HG03439 (cell line): ENCODE measurements around the gene ISG15.
"Not testable (repeated sequence)": the region's sequence is repeated elsewhere in the genome, so short reads cannot be mapped to it uniquely, and the experiment has no call there.

ENCODE experiments used
- ATAC-seq: cut with Tn5 transposase; IDR thresholded peaks from one replicate; pipeline ENCODE4 v1.9.1; 2021; ENCODE audit warnings: mild to moderate bottlenecking, moderate library complexity; ENCODE audit not compliant: unreplicated experiment

Gene ISG15

DNA sequence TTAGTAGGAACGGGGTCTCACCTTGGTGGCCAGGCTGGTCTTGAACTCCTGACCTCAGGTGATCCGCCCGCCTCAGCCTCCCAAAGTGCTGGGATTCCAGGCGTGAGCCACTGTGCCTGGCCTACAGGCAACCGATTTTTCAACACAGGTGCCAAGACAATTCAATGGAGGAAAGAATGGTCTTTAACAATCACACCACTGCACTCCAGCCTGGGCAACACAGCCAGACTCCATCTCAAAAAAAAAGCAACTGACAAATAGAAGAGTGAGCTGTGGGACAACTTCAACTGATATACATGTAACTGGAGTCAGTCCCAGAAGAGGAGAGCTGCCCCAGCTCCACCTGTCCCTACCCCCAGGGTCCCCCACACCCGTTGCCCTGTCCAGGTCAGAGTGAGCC, 18.8 kb upstream of the ISG15 start:
- ATAC-seq, result not testable (repeated sequence)

DNA sequence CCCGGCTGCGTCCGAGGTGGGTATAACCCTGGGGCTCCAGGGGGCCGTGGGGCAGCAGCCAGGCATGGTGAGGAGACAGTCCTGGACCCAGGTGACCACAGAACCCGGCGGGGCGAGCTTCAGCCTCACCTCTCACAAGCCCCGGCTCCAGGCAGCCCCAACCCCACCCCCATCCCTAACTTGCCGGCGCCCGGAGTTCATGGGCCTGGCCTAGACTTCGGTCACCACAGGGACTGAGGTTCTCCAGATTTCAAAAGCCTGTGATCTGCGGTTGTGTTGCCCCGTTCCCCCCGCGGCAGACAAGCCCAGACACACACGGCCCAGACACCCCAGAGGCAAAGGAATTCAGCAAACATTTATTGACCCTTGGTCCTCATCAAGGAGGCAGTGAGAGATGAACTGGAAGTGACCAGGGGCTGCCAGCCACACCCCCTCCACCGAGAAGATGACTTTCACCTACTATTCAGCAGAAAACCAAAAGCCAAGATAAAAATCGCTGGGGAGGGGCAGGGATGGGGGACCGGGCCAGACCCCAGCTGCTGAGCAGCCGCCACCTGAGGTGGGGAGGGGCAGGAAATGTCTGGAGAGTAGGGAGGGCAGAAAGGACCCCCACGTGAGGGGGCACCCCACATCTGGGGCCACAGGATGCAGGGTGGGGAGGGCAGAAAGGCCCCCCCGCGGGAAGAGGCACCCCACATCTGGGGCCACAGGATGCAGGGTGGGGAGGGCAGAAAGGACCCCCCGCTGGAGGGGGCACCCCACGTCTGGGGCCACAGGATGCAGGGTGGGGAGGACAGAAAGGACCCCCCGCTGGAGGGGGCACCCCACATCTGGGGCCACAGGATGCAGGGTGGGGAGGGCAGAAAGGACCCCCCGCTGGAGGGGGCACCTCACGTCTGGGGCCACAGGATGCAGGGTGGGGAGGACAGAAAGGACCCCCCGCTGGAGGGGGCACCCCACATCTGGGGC, 17.3 kb upstream of the ISG15 start:
- ATAC-seq, result no peak

GRCh38 chr1:996851-997712, 16.2 kb upstream of the ISG15 start:
- no peak for ATAC-seq

DNA sequence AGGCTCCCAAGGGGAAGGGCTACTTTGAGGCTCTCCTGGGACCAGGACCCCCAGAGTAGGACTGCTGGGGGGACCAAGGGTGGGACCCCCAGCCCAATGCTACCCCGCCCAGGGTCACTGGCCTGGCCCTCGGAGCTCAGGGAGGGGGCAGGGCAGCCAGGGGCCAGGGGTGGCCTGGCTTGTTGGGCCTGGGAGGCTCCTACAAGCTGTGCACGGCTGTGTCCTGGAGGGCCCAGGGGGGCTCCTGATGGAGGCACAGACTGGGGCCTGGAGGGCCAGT, 15.6 kb upstream of the ISG15 start:
- ATAC-seq, result no peak

- ATAC-seq, result no peak
These were observed 15.1 kb upstream of the ISG15 start for GRCh38 chr1:997993-998744.

DNA sequence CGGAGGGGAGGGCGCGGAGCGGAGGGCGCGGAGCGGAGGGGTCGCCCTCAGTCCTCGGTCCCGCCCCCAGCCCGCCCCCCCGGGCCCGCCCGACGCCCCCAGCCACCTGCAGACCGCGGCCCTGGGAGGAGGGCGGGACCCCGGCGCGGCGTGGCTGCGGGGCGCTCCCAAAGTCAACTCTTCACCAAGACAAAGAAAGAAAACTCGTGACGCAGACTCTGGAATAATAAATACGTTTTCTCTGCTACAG, 14.6 kb upstream of the ISG15 start:
- ATAC-seq, result no peak

GRCh38 chr1:998995-999724, 14.1 kb upstream of the ISG15 start:
- ATAC-seq, result no peak

DNA sequence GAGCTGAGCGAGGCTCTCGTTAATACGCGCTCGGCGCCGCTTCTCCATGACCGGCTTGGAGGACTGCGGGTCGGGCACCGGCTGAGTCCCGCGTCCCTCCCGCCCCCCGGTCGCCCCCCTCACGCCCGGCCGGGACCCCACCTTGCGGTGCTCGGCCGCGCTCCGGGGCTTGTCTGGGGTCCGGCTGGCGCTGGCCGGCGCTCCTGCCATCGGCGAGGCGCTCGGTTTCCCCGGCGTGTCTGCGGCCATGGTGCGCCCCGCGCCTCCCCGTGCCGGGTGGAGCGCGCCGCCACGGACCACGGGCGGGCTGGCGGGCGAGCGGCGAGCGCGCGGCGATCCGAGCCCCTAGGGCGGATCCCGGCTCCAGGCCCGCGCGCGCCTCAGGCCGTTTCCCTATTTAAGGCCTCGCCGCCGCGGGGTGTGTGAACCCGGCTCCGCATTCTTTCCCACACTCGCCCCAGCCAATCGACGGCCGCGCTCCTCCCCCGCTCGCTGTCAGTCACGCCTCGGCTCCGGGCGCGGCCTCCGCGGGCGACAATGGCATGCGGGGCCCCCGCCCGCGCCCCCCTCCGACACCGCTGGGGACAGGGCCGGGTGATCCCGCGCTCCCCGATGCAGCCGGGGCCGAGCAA, 13.5 kb upstream of the ISG15 start, which contains the start of gene HES4:
TSS of gene HES4 (minus strand) at position 373 of the 632 bp plus-strand sequence. CDS start at position 249, 124 bp downstream.
- ATAC-seq, result no peak

DNA sequence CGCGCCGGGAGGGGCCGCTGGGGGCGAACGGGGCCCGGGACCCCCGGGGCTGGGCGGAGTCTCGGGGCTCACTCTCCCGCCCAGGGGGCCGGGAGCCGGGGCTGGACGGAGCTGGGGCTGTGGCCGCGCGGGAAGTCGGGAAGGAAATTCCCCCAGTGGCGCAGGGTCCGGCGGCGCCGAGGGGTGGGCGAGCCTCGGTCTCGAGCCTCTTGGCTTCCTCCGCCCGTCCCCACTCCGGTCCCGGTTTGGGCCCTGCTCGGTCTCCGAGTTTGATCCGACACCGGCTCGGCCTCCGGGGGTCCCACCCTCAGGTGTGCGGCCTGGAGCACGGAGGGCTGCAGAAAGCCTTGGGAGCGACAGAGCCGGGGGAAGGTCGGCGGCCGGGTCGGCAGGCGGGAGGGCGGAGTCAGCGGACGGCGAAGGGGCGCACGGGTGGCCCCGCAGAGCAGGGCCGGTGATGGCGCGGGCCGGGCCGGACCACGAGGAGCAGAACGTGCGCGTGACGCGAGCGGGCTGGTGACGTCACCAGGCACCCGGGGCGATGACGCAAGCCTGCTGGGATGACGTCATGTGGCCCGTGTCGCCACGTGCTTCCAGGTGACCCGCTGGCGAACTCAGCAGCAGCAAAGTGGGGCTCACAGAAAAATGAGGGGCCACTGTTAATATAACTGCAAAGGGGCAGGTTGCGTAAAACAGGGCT, 12.8 kb upstream of the ISG15 start:
- ATAC-seq, result no peak

DNA sequence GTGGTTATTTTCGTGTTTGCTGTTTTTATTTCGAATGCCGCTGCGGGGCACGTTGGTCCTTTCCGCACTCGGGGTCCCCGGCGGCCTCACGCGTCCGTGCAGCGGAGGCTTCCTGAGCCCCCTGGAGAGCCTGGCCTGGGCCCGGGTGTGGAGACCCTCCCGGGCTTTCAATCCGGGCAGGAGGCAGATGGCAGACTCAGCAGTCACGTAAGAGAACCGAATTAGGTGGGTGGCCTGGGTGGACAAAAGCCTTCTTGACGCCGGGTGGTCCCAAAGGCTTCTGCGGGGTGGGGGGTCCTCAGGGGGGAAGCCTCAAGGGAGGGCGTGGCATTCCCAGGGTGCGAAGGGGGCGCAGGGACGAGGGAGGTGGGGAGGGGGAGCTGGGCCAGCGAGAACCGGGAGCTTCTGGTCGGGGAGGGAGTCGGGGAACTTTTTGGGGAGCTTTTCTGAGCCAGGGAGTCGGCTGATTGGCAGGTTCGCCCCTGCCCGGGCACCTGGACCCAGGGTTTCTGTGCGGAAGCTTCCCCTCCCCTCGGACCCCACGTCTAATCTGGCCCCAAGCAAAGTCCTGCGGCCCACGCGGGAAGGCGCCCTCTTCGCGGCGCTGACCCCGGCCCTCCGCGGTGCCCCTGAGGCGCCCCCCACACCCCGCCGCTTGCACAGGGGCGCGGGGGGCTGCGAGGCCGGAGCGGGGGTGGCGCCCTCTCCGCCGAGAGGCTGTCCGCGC, 12.1 kb upstream of the ISG15 start:
- no peak for ATAC-seq

GRCh38 chr1:1003618-1004419, 9.5 kb upstream of the ISG15 start:
- ATAC-seq, result no peak

GRCh38 chr1:1004420-1004779, 8.9 kb upstream of the ISG15 start:
- ATAC-seq, result no peak

- ATAC-seq, result no peak
These were observed 8.3 kb upstream of the ISG15 start for GRCh38 chr1:1004780-1005697.

DNA sequence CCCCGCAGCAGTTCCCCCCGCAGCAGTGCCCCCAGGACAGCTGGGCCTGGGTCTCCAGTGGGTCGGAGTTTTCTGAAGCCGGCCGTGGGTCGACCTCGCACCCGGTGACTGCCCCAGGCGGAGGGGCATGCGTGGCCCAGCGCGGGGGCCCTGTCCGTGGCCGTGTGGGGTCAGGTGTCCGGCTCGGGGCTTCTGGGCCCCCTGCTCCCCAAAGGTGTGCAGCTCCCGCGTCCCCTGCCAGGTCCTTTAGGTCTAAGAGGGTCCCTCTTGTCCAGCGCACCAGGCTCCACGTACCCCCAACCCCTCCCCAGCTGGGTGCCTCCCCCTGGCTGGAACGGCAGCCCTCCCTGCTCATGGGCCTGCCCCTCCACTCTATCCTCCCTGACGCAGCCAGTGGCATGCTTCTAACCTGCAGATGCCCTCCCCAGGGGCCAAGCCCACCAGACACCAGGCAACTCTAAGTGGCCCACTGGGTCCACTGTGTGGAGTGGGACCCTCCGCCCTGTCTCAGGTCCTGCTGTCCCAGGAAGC, 7.5 kb upstream of the ISG15 start:
- ATAC-seq, result no peak

GRCh38 chr1:1006305-1007159, 6.8 kb upstream of the ISG15 start:
- no peak for ATAC-seq

DNA sequence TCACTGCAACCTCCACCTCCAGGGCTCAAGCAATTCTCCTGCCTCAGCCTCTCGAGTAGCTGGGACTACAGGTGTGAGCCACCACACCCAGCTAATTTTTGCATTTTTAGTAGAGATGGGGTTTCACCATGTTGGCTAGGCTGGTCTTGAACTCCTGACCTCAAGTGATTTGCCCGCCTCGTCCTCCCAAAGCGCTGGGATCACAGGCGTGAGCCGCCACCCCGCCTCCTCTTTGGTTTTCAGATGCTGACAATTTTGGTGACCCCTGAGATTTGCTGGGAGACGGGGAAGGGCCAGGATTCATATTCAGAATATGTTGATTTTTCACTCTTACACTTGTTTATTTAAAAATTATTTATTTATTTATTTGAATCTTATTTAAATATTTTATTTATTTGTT, 3.2 kb upstream of the ISG15 start:
- not testable (repeated sequence) for ATAC-seq
